Neural cell (in vitro differentiated cells): ENCODE results near the gene ATP5PD. TPM values are rescaled to one million over a fixed set of nuclear protein-coding genes. Genes with fewer than 3 reads are reported as not detected.

Source experiments
- H2AFZ ChIP-seq: fragments of 200-600, 300-800 bp; sonication (generic), shearing (Covaris generic); 2 replicates; pipeline ENCODE4 v1.6.0; 2014; ENCODE audit warnings: low read depth, mild to moderate bottlenecking, antibody characterized with exemption, low read length, moderate library complexity
- H3F3A ChIP-seq: fragments of 200-600 bp; shearing (Covaris generic); 2 replicates; pipeline ENCODE4 v1.6.1; 2016; ENCODE audit warnings: mild to moderate bottlenecking, moderate library complexity, mixed read lengths, antibody characterized with exemption, low read length; ENCODE audit not compliant: insufficient read depth, poor library complexity, severe bottlenecking
- H3K27ac ChIP-seq: fragments of 200-600, 300-800 bp; sonication (generic), shearing (Covaris generic); 2 replicates; pipeline ENCODE4 v1.5.1; 2014; ENCODE audit warnings: mild to moderate bottlenecking, low read length, moderate library complexity
- H3K27me3 ChIP-seq: fragments of 300-800, 200-600 bp; sonication (generic), shearing (Covaris generic); 2 replicates; pipeline ENCODE4 v1.6.0; 2014; ENCODE audit warnings: mild to moderate bottlenecking, low read depth, low read length, moderate library complexity; ENCODE audit not compliant: insufficient read depth
- H3K36me3 ChIP-seq: fragments of 300-800, 200-600 bp; sonication (generic), shearing (Covaris generic); 2 replicates; pipeline ENCODE4 v1.5.1; 2014; ENCODE audit warnings: mild to moderate bottlenecking, antibody characterized with exemption, low read length, moderate library complexity; ENCODE audit not compliant: insufficient read depth
- H3K4me2 ChIP-seq: fragments of 300-800, 200-600 bp; sonication (generic), shearing (Covaris generic); 2 replicates; pipeline ENCODE4 v1.6.0; 2014; ENCODE audit warnings: mild to moderate bottlenecking, low read length
- H3K4me3 ChIP-seq: fragments of 300-800, 200-600 bp; sonication (generic), shearing (Covaris generic); 2 replicates; pipeline ENCODE4 v1.5.1; 2014; ENCODE audit warnings: mild to moderate bottlenecking, low read length, moderate library complexity
- H3K79me2 ChIP-seq: fragments of 200-600 bp; shearing (Covaris generic); replicated peaks from 2 replicates; pipeline ENCODE4 v1.6.0; 2014; ENCODE audit warnings: mild to moderate bottlenecking, low read length, moderate library complexity; ENCODE audit not compliant: insufficient read depth
- H3K9ac ChIP-seq: fragments of 300-800, 200-600 bp; sonication (generic), shearing (Covaris generic); 2 replicates; pipeline ENCODE4 v1.6.1; 2016; ENCODE audit warnings: mild to moderate bottlenecking, low read length, mixed read lengths
- H3K9me2 ChIP-seq: fragments of 200-600 bp; shearing (Covaris generic); 2 replicates; pipeline ENCODE4 v1.6.1; 2016; ENCODE audit warnings: mild to moderate bottlenecking, low read length, mixed read lengths; ENCODE audit not compliant: insufficient read depth
- H3K9me3 ChIP-seq: fragments of 200-600, 300-800 bp; sonication (generic), shearing (Covaris generic); 2 replicates; pipeline ENCODE4 v1.6.1; 2016; ENCODE audit warnings: mild to moderate bottlenecking, mixed run types, low read length, moderate library complexity, mixed read lengths
- H4K20me1 ChIP-seq: fragments of 200-600 bp; shearing (Covaris generic); 2 replicates; pipeline ENCODE4 v1.6.1; 2016; ENCODE audit warnings: mild to moderate bottlenecking, mixed run types; ENCODE audit not compliant: insufficient read depth
- CTCF ChIP-seq: fragments of 450-650 bp; IDR thresholded peaks from 2 replicates; pipeline ENCODE4 v1.5.1; 2014; ENCODE audit warnings: antibody characterized with exemption, mild to moderate bottlenecking, moderate library complexity; ENCODE audit not compliant: poor library complexity, severe bottlenecking
- EP300 ChIP-seq: fragments of 450-650 bp; conservative IDR thresholded peaks from 2 replicates; pipeline ENCODE4 v1.6.1; 2014; ENCODE audit warnings: antibody characterized with exemption, mild to moderate bottlenecking, moderate library complexity; ENCODE audit not compliant: poor library complexity, severe bottlenecking
- EZH2 ChIP-seq: fragments of 200-600, 300-800 bp; shearing (Covaris generic), sonication (generic); IDR thresholded peaks from 2 replicates; pipeline ENCODE4 v1.6.1; 2014; ENCODE audit warnings: antibody characterized with exemption, low read length, borderline replicate concordance, mild to moderate bottlenecking; ENCODE audit not compliant: insufficient read depth, poor library complexity, severe bottlenecking
- MXI1 ChIP-seq: fragments of 450-650 bp; conservative IDR thresholded peaks from 2 replicates; pipeline ENCODE4 v1.6.1; 2014; ENCODE audit warnings: antibody characterized with exemption, mild to moderate bottlenecking; ENCODE audit not compliant: poor library complexity, severe bottlenecking
- POLR2AphosphoS5 ChIP-seq: IDR thresholded peaks from 2 replicates; pipeline ENCODE4 v1.6.1; 2012
- RAD21 ChIP-seq: fragments of 450-650 bp; conservative IDR thresholded peaks from 2 replicates; pipeline ENCODE4 v1.6.1; 2014; ENCODE audit warnings: antibody characterized with exemption, mild to moderate bottlenecking, moderate library complexity
- SMC3 ChIP-seq: fragments of 450-650 bp; conservative IDR thresholded peaks from 2 replicates; pipeline ENCODE4 v1.6.1; 2014; ENCODE audit warnings: antibody characterized with exemption, mild to moderate bottlenecking, moderate library complexity; ENCODE audit not compliant: poor library complexity
- TAF1 ChIP-seq: IDR thresholded peaks from 2 replicates; pipeline ENCODE4 v1.6.1; 2012; ENCODE audit warnings: low read depth
- polyA plus RNA-seq: library from polyadenylated mRNA; depleted of rRNA; stranded (reverse); fragments of >200 nt; gene quantifications from 2 replicates; pipeline ENCODE4 v1.2.3, GENCODE V29; 2014
- TF ChIP-seq, protein P1 (sequence below): IDR thresholded peaks from 2 replicates; pipeline ENCODE4 v1.6.1; 2012; ENCODE audit warnings: borderline replicate concordance

The ATP5PD gene
- polyA plus RNA-seq, 1 donor from 2014 or later = 517 TPM

- Histone ChIP-seq H3K9me2 (no peaks in the 10 kb centered on the region), H3K9ac (no peak overlapping the region), H3K27ac (no peak overlapping the region), H4K20me1 (no peaks in the 10 kb centered on the region), H3K9me3 (no peaks in the 10 kb centered on the region), H3K36me3 (no peaks in the 10 kb centered on the region), H3K27me3 (peaks cover 14% of the 10 kb centered on the region), H3K4me3 (no peak overlapping the region), H3F3A (no peaks in the 10 kb centered on the region), H3K79me2 (no peaks in the 10 kb centered on the region), H3K4me2 (no peak overlapping the region), H2AFZ (no peak overlapping the region)
- TF ChIP-seq EZH2 (no peak), RAD21 (no peak), POLR2AphosphoS5 (no peak), TAF1 (no peak), SMC3 (no peak), MXI1 (no peak), CTCF (no peak), EP300 (no peak)
- TF ChIP-seq, protein P1, sequence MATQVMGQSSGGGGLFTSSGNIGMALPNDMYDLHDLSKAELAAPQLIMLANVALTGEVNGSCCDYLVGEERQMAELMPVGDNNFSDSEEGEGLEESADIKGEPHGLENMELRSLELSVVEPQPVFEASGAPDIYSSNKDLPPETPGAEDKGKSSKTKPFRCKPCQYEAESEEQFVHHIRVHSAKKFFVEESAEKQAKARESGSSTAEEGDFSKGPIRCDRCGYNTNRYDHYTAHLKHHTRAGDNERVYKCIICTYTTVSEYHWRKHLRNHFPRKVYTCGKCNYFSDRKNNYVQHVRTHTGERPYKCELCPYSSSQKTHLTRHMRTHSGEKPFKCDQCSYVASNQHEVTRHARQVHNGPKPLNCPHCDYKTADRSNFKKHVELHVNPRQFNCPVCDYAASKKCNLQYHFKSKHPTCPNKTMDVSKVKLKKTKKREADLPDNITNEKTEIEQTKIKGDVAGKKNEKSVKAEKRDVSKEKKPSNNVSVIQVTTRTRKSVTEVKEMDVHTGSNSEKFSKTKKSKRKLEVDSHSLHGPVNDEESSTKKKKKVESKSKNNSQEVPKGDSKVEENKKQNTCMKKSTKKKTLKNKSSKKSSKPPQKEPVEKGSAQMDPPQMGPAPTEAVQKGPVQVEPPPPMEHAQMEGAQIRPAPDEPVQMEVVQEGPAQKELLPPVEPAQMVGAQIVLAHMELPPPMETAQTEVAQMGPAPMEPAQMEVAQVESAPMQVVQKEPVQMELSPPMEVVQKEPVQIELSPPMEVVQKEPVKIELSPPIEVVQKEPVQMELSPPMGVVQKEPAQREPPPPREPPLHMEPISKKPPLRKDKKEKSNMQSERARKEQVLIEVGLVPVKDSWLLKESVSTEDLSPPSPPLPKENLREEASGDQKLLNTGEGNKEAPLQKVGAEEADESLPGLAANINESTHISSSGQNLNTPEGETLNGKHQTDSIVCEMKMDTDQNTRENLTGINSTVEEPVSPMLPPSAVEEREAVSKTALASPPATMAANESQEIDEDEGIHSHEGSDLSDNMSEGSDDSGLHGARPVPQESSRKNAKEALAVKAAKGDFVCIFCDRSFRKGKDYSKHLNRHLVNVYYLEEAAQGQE = no peak
Measured at GRCh38 chr17:75084039-75084660, 37.4 kb upstream of the ATP5PD start.

GRCh38 chr17:75082683-75083082, 35.9 kb upstream of the ATP5PD start:
- TF ChIP-seq CTCF = no peak
- TF ChIP-seq MXI1 = no peak
- TF ChIP-seq, protein P1 = no peak
- no peak for TF ChIP-seq EZH2
- TF ChIP-seq POLR2AphosphoS5 = no peak
- TF ChIP-seq SMC3 = no peak
- no peak for TF ChIP-seq EP300
- no peak for TF ChIP-seq RAD21
- TF ChIP-seq TAF1 = no peak
- Histone ChIP-seq H3K9me3 (no peaks in the 10 kb centered on the region), H2AFZ (no peak overlapping the region), H3K27ac (no peak overlapping the region), H4K20me1 (no peaks in the 10 kb centered on the region), H3K27me3 (peaks cover 5% of the 10 kb centered on the region), H3K4me2 (no peak overlapping the region), H3K9me2 (no peaks in the 10 kb centered on the region), H3K9ac (no peak overlapping the region), H3K4me3 (no peak overlapping the region), H3F3A (no peaks in the 10 kb centered on the region), H3K79me2 (no peaks in the 10 kb centered on the region), H3K36me3 (no peaks in the 10 kb centered on the region)
